ENCODE results near the gene HOXB7.

The HOXB7 gene

GRCh38 chr17:48622857-48623256 is 12.0 kb upstream of the HOXB7 start:
- DNase-seq = no peak

- DNase-seq = no peak
Observed at GRCh38 chr17:48621410-48622392, 10.9 kb upstream of the HOXB7 start.

- DNase-seq = no peak
Observed at GRCh38 chr17:48620461-48621139, 9.8 kb upstream of the HOXB7 start.

GRCh38 chr17:48619826-48620449 is 9.1 kb upstream of the HOXB7 start:
- no peak for DNase-seq

GRCh38 chr17:48618256-48618896 is 7.6 kb upstream of the HOXB7 start:
- peak in 1 of 2 experiments; percentile 75 for DNase-seq

- no peak for DNase-seq
Observed at GRCh38 chr17:48617471-48618255, 6.8 kb upstream of the HOXB7 start.

GRCh38 chr17:48616717-48617470 is 6.1 kb upstream of the HOXB7 start:
- DNase-seq = no peak

- no peak for DNase-seq
Observed at GRCh38 chr17:48615963-48616716, 5.3 kb upstream of the HOXB7 start.

- DNase-seq = no peak
Observed at GRCh38 chr17:48615047-48615962, 4.5 kb upstream of the HOXB7 start, which contains the start of gene HOXB8. Gene HOXB8, minus strand, starts transcription at chr17:48615292. Its CDS starts 588 bp downstream, at chr17:48614704.

GRCh38 chr17:48613862-48614694 is 3.3 kb upstream of the HOXB7 start:
- DNase-seq = no peak

GRCh38 chr17:48612854-48613691 is 2.3 kb upstream of the HOXB7 start:
- DNase-seq = peak; percentile 34 to 56

- no peak for DNase-seq
Observed at GRCh38 chr17:48612456-48612853, 1.6 kb upstream of the HOXB7 start.

GRCh38 chr17:48611681-48612455 is 1.1 kb upstream of the HOXB7 start:
- DNase-seq = no peak

GRCh38 chr17:48611213-48611612 is 396 bp upstream of the HOXB7 start:
- DNase-seq = no peak

- no peak for DNase-seq
Observed at GRCh38 chr17:48609759-48610281, 997 bp downstream of the HOXB7 start.

- no peak for DNase-seq
Observed at GRCh38 chr17:48609033-48609432, 1.8 kb downstream of the HOXB7 start.

GRCh38 chr17:48608494-48608834 is 2.4 kb downstream of the HOXB7 start:
- DNase-seq = no peak

Data from SW 1271 (cell line).